HepG2 (cell line): ENCODE measurements around the gene KRTCAP2. TPM values are rescaled to one million over a fixed set of nuclear protein-coding genes. Genes with fewer than 3 reads are reported as not detected.
A peak's percentile ranks its signal among the peaks of the same experiment; 100 is the strongest.

ENCODE experiments used
- AKAP8 ChIP-seq: sonication (generic); formaldehyde crosslinking; IDR thresholded peaks from 2 replicates; pipeline ENCODE4 v1.5.1; 2020; ENCODE audit warnings: mild to moderate bottlenecking, missing genetic modification reagents
- ARID4A ChIP-seq: sonication (generic); formaldehyde crosslinking; IDR thresholded peaks from 2 replicates; pipeline ENCODE4 v1.5.0; 2020; ENCODE audit warnings: mild to moderate bottlenecking, missing genetic modification reagents, borderline replicate concordance
- ATF2 ChIP-seq: sonication (generic); formaldehyde crosslinking; IDR thresholded peaks from 2 replicates; pipeline ENCODE4 v1.4.0; 2020; ENCODE audit warnings: missing genetic modification reagents
- FLYWCH1 ChIP-seq: sonication (generic); formaldehyde crosslinking; IDR thresholded peaks from 2 replicates; pipeline ENCODE4 v1.8.1; 2023; ENCODE audit warnings: mild to moderate bottlenecking, missing genetic modification reagents
- MAFG ChIP-seq: sonication (generic); formaldehyde crosslinking; IDR thresholded peaks from 2 replicates; pipeline ENCODE4 v1.5.1; 2020; ENCODE audit warnings: mild to moderate bottlenecking, missing genetic modification reagents
- MTF2 ChIP-seq: sonication (generic); formaldehyde crosslinking; IDR thresholded peaks from 2 replicates; pipeline ENCODE4 v1.5.0; 2020; ENCODE audit warnings: missing genetic modification reagents, borderline replicate concordance
- PHF21A ChIP-seq: sonication (generic); formaldehyde crosslinking; IDR thresholded peaks from 2 replicates; pipeline ENCODE4 v1.5.0; 2020; ENCODE audit warnings: mild to moderate bottlenecking, missing genetic modification reagents
- RXRB ChIP-seq: IDR thresholded peaks from 2 replicates; pipeline ENCODE4 v1.6.1; 2016; ENCODE audit warnings: borderline replicate concordance, missing genetic modification reagents, missing compliant biosample characterization
- TERF1 ChIP-seq: sonication (generic); formaldehyde crosslinking; IDR thresholded peaks from 2 replicates; pipeline ENCODE4 v1.8.0; 2022; ENCODE audit warnings: mild to moderate bottlenecking, missing genetic modification reagents, moderate library complexity
- ZNF18 ChIP-seq: sonication (generic); formaldehyde crosslinking; IDR thresholded peaks from 2 replicates; pipeline ENCODE4 v1.8.0; 2022; ENCODE audit warnings: mild to moderate bottlenecking, missing genetic modification reagents; ENCODE audit not compliant: insufficient replicate concordance
- ZNF33A ChIP-seq: sonication (generic); formaldehyde crosslinking; IDR thresholded peaks from 2 replicates; pipeline ENCODE4 v1.5.1; 2020; ENCODE audit warnings: missing genetic modification reagents, mild to moderate bottlenecking, moderate library complexity, borderline replicate concordance
- ZNF687 ChIP-seq: sonication (generic); formaldehyde crosslinking; IDR thresholded peaks from 2 replicates; pipeline ENCODE4 v1.5.1; 2020; ENCODE audit warnings: mild to moderate bottlenecking, missing genetic modification reagents, moderate library complexity
- ZNF773 ChIP-seq: sonication (generic); formaldehyde crosslinking; IDR thresholded peaks from 2 replicates; pipeline ENCODE4 v1.4.0; 2020; ENCODE audit warnings: missing genetic modification reagents, borderline replicate concordance
- ZNF841 ChIP-seq: sonication (generic); formaldehyde crosslinking; IDR thresholded peaks from 2 replicates; pipeline ENCODE4 v1.8.1; 2023; ENCODE audit warnings: missing genetic modification reagents, borderline replicate concordance
- polyA plus RNA-seq, 8 experiments: library from polyadenylated mRNA; depleted of rRNA in 3 of 8; stranded (reverse) in 7 of 8; unstranded in 1 of 8; fragments of >200 nt; fragmentation: Illumina TruSeq in 4 of 8; extraction: Trizol in 4 of 8; gene quantifications; 2 replicates each; pipeline versions ENCODE4 v1.2.1 to v1.2.3, GENCODE V29; 2011 to 2016; ENCODE audit warnings: low read depth in 4 of 8, missing spikeins in 1 of 8, mixed read lengths in 1 of 8; ENCODE audit not compliant: insufficient read depth in 1 of 8
- total RNA-seq, 5 experiments: library from RNA; depleted of rRNA; stranded (reverse); fragments of >200 nt; fragmentation: Illumina TruSeq; extraction: Trizol; gene quantifications; 2 replicates each; pipeline ENCODE4 v1.2.3, GENCODE V29; 2016; ENCODE audit warnings: low read depth in 1 of 5

Gene KRTCAP2
- total and polyA plus RNA-seq, 2 of the 13 experiments (the other 11 are each of a cell fraction or from before 2014, with no cell fraction given) = 77.3 to 79.4 TPM

GRCh38 chr1:155178441-155179111, 5.5 kb upstream of the KRTCAP2 start (continued):
- TF ChIP-seq MAFG (CRISPR knock-in tag) (no peak), ZNF841 (CRISPR knock-in tag) (no peak), ZNF18 (CRISPR knock-in tag) (no peak), ARID4A (peak; percentile 63; the same call in 1 of the 2 replicates), ZNF33A (CRISPR knock-in tag) (no peak), ZNF687 (CRISPR knock-in tag) (peak; percentile 72), PHF21A (no peak), AKAP8 (no peak; the same call in 1 of the 2 replicates), FLYWCH1 (CRISPR knock-in tag) (no peak), RXRB (peak; percentile 84), ZNF773 (CRISPR knock-in tag) (no peak), MTF2 (no peak), ATF2 (CRISPR knock-in tag) (no peak), TERF1 (CRISPR knock-in tag) (no peak)
